HG03571 (cell line): ENCODE measurements around the gene HIVEP3.

ENCODE experiments used
- ATAC-seq: cut with Tn5 transposase; IDR thresholded peaks from one replicate; pipeline ENCODE4 v1.9.1; 2021; ENCODE audit not compliant: unreplicated experiment

HIVEP3 gene

GRCh38 chr1:41542196-41542930 lies 376.4 kb downstream of the HIVEP3 start:
- ATAC-seq, result no peak

GRCh38 chr1:41541592-41541952 lies 377.1 kb downstream of the HIVEP3 start:
- no peak for ATAC-seq

GRCh38 chr1:41540886-41541591 lies 377.7 kb downstream of the HIVEP3 start:
- ATAC-seq, result no peak

GRCh38 chr1:41539999-41540398 lies 378.7 kb downstream of the HIVEP3 start:
- ATAC-seq, result no peak

- ATAC-seq, result no peak
Measured at GRCh38 chr1:41539418-41539805, 379.3 kb downstream of the HIVEP3 start.

- ATAC-seq, result no peak
Measured at GRCh38 chr1:41538741-41539417, 379.8 kb downstream of the HIVEP3 start.

- no peak for ATAC-seq
Measured at GRCh38 chr1:41537788-41538351, 380.9 kb downstream of the HIVEP3 start.

GRCh38 chr1:41537251-41537650 lies 381.5 kb downstream of the HIVEP3 start:
- no peak for ATAC-seq

- ATAC-seq, result no peak
Measured at GRCh38 chr1:41536361-41536802, 382.3 kb downstream of the HIVEP3 start.

- ATAC-seq, result no peak
Measured at GRCh38 chr1:41535716-41536115, 383.0 kb downstream of the HIVEP3 start.

GRCh38 chr1:41535276-41535675 lies 383.4 kb downstream of the HIVEP3 start:
- no peak for ATAC-seq

- no peak for ATAC-seq
Measured at GRCh38 chr1:41534181-41535076, 384.3 kb downstream of the HIVEP3 start.

GRCh38 chr1:41533731-41534080 lies 385.0 kb downstream of the HIVEP3 start:
- no peak for ATAC-seq

- ATAC-seq, result no peak
Measured at GRCh38 chr1:41533016-41533730, 385.5 kb downstream of the HIVEP3 start.

GRCh38 chr1:41532206-41532975 lies 386.3 kb downstream of the HIVEP3 start:
- no peak for ATAC-seq

- ATAC-seq, result no peak
Measured at GRCh38 chr1:41530411-41530810, 388.3 kb downstream of the HIVEP3 start.

- no peak for ATAC-seq
Measured at GRCh38 chr1:41529621-41530395, 388.9 kb downstream of the HIVEP3 start.

GRCh38 chr1:41528726-41529605 lies 389.8 kb downstream of the HIVEP3 start:
- no peak for ATAC-seq
